Endothelial cell of umbilical vein (primary cell): ENCODE data around the gene MTARC1. TPM values are rescaled to one million over a fixed set of nuclear protein-coding genes. Genes with fewer than 3 reads are reported as not detected.

Experiments
- BruUV-seq: library from RNA; stranded (reverse); fragments of 400-500 nt; replicated peaks from 2 replicates; lab custom pipeline; 2021; lab: Mats Ljungman, UMichigan
- CTCF ChIA-PET: fragments of 300-600, 350-600 bp; sonication (Branson Sonifier 250); formaldehyde crosslinking; loops from one replicate; lab custom pipeline; 2021; ENCODE audit warnings: antibody characterized with exemption, inconsistent platforms; lab: Charles Lee
- POLR2A ChIA-PET: fragments of 300-600, 350-600 bp; sonication (Branson Sonifier 250); formaldehyde crosslinking; loops from one replicate; lab custom pipeline; 2021; ENCODE audit warnings: antibody characterized with exemption, inconsistent platforms; lab: Charles Lee
- DNase-seq: peaks from one replicate; pipeline ENCODE4 v3.0.0-alpha.2; 2011; ENCODE audit warnings: low read depth, low spot score
- FAIRE-seq: peaks from 2 replicates; lab custom pipeline; 2011; peaks lifted over from hg19 to GRCh38; lab: Jason Lieb, UNC
- H2AFZ ChIP-seq: 2 replicates; pipeline ENCODE4 v1.6.0; 2012; ENCODE audit warnings: low read depth, low read length, control low read depth, inconsistent platforms
- H3K27ac ChIP-seq: 2 replicates; pipeline ENCODE4 v1.5.1; 2011; ENCODE audit warnings: low read depth, mild to moderate bottlenecking, control low read depth, low read length, moderate library complexity; ENCODE audit not compliant: insufficient read depth
- H3K27me3 ChIP-seq, 2 experiments: 2 replicates each; pipeline versions ENCODE4 v1.6.0 to v1.6.1; 2011; ENCODE audit warnings: low read length in 2 of 2, mixed read lengths in 1 of 2; ENCODE audit not compliant: control insufficient read depth in 2 of 2, insufficient read depth in 2 of 2
- H3K36me3 ChIP-seq, 2 experiments: 2 replicates in 1 of 2; 3 replicates in 1 of 2; pipeline ENCODE4 v1.5.1; 2011; ENCODE audit warnings: low read length in 2 of 2, mild to moderate bottlenecking in 1 of 2, moderate library complexity in 1 of 2; ENCODE audit not compliant: control insufficient read depth in 2 of 2, insufficient read depth in 2 of 2; ENCODE audit errors: extremely low read depth in 1 of 2
- H3K4me1 ChIP-seq: 3 replicates; pipeline ENCODE4 v1.5.1; 2011; ENCODE audit warnings: mild to moderate bottlenecking, low read length; ENCODE audit not compliant: control insufficient read depth, insufficient read depth; ENCODE audit errors: extremely low read depth
- H3K4me2 ChIP-seq: 2 replicates; pipeline ENCODE4 v1.6.1; 2011; ENCODE audit warnings: low read length, control low read depth, mixed read lengths; ENCODE audit not compliant: insufficient read depth
- H3K4me3 ChIP-seq, 3 experiments: fragments of 200-600 bp in 1 of 3; sonication (generic), shearing (Covaris generic) in 1 of 3; replicated peaks in 1 of 3; 2 replicates each; pipeline ENCODE4 v1.5.1; 2011 to 2016; ENCODE audit warnings: control low read depth in 3 of 3, low read length in 3 of 3, mild to moderate bottlenecking in 2 of 3, inconsistent platforms in 1 of 3, low read depth in 1 of 3, moderate library complexity in 1 of 3; ENCODE audit not compliant: insufficient read depth in 1 of 3
- H3K79me2 ChIP-seq: 2 replicates; pipeline ENCODE4 v1.6.0; 2012; ENCODE audit warnings: low read length, inconsistent platforms; ENCODE audit not compliant: control insufficient read depth, insufficient read depth
- H3K9ac ChIP-seq: replicated peaks from 2 replicates; pipeline ENCODE3; 2011; ENCODE audit warnings: low read length, control low read depth; ENCODE audit not compliant: insufficient read depth; ENCODE audit errors: extremely low read depth
- H3K9me1 ChIP-seq: replicated peaks from 3 replicates; pipeline ENCODE4 v1.6.0; 2011; ENCODE audit warnings: mild to moderate bottlenecking, low read length; ENCODE audit not compliant: control insufficient read depth, insufficient read depth; ENCODE audit errors: extremely low read depth
- H3K9me3 ChIP-seq: replicated peaks from 2 replicates; pipeline ENCODE4 v1.5.1; 2012; ENCODE audit warnings: low read length, inconsistent platforms; ENCODE audit not compliant: control insufficient read depth, insufficient read depth
- H4K20me1 ChIP-seq: replicated peaks from 2 replicates; pipeline ENCODE3; 2011; ENCODE audit warnings: mild to moderate bottlenecking, low read length; ENCODE audit not compliant: control insufficient read depth, insufficient read depth; ENCODE audit errors: extremely low read depth
- CTCF ChIP-seq, 2 donors: IDR thresholded peaks; 1 replicate in 1 of 2; 2 replicates in 1 of 2; pipeline ENCODE4 v1.5.1; 2011; ENCODE audit warnings: low read length in 2 of 2, mild to moderate bottlenecking in 2 of 2, moderate library complexity in 2 of 2, control low read depth in 1 of 2, inconsistent platforms in 1 of 2, low read depth in 1 of 2; ENCODE audit not compliant: insufficient read depth in 1 of 2; ENCODE audit errors: extremely low read depth in 1 of 2
- EZH2 ChIP-seq: IDR thresholded peaks from 2 replicates; pipeline ENCODE4 v1.6.1; 2012; ENCODE audit warnings: borderline replicate concordance, low read depth, mild to moderate bottlenecking, moderate library complexity, low read length, inconsistent platforms; ENCODE audit not compliant: severe bottlenecking
- FOS ChIP-seq: IDR thresholded peaks from 2 replicates; pipeline ENCODE4 v1.6.1; 2011; ENCODE audit warnings: mild to moderate bottlenecking, low read length, moderate library complexity, borderline replicate concordance; ENCODE audit not compliant: insufficient read depth
- GATA2 ChIP-seq: IDR thresholded peaks from 2 replicates; pipeline ENCODE4 v1.7.0; 2011; ENCODE audit warnings: low read depth, mild to moderate bottlenecking, moderate library complexity, mixed read lengths, low read length; ENCODE audit not compliant: insufficient read length, insufficient read depth
- JUN ChIP-seq: IDR thresholded peaks from 2 replicates; pipeline ENCODE4 v1.6.1; 2011; ENCODE audit warnings: borderline replicate concordance, low read depth; ENCODE audit not compliant: insufficient read length, insufficient read depth
- MAX ChIP-seq: IDR thresholded peaks from 2 replicates; pipeline ENCODE4 v1.6.1; 2011; ENCODE audit not compliant: insufficient read depth, insufficient read length
- MYC ChIP-seq: IDR thresholded peaks from one replicate; pipeline ENCODE4 v1.6.1; 2011; ENCODE audit warnings: mild to moderate bottlenecking, low read depth, low read length
- POLR2A ChIP-seq: IDR thresholded peaks from 2 replicates; pipeline ENCODE4 v1.6.1; 2012; ENCODE audit warnings: low read depth, mild to moderate bottlenecking, control low read depth, low read length
- POLR2AphosphoS5 ChIP-seq: IDR thresholded peaks from 2 replicates; pipeline ENCODE4 v1.6.1; 2012; ENCODE audit warnings: low read depth, mild to moderate bottlenecking, control low read depth, low read length, moderate library complexity; ENCODE audit not compliant: insufficient read depth
- dilution Hi-C: fragments of 300-500 bp; cut with MboI; formaldehyde crosslinking; loops from one replicate; pipeline ENCODE4 v1.15.0; 2019; ENCODE audit warnings: low sequenced_read_pairs; ENCODE audit not compliant: extremely low pct_ligation_motif_present
- intact Hi-C: fragments of 100-400 bp; cut with micrococcal nuclease; formaldehyde crosslinking; loops from one replicate; pipeline ENCODE4 v1.10.0; 2022
- polyA plus RNA-seq, 4 experiments: library from polyadenylated mRNA; depleted of rRNA in 3 of 4; stranded (reverse) in 3 of 4; unstranded in 1 of 4; fragments of >200 nt; gene quantifications; 2 replicates each; pipeline versions ENCODE4 v1.2.1 to v1.2.3, GENCODE V29; 2011 to 2012; ENCODE audit warnings: missing spikeins in 1 of 4
- total RNA-seq: library from RNA; stranded (reverse); gene quantifications from 2 replicates; pipeline ENCODE4 v1.2.3, GENCODE V29; 2021

The MTARC1 gene
- total and polyA plus RNA-seq, 2 donors (not counting 3 experiments of a cell fraction or from before 2014, with no cell fraction given) = 0.43 to 3.5 TPM

GRCh38 chr1:220746851-220747250 lies 39.9 kb upstream of the MTARC1 start:
- no peaks in the 10 kb centered on the region for H3K9me3 ChIP-seq
- FAIRE-seq (no peak), DNase-seq (no peak)
- H3K9me1 ChIP-seq = no peaks in the 10 kb centered on the region
- no peak overlapping the region for H3K4me3 ChIP-seq
- dilution Hi-C loops = no loop called here
- no TSS peak for BruUV-seq
- H3K36me3 ChIP-seq = no peaks in the 10 kb centered on the region
- intact Hi-C loops = no loop called here
- peaks cover 14% of the 10 kb centered on the region for H3K79me2 ChIP-seq
- TF ChIP-seq POLR2A (no peak), FOS (no peak), CTCF (IDR thresholded peaks at IDR 0.05; ENCODE audit: extremely low read depth in 1 of 2, insufficient read depth in 1 of 2, low read depth in 1 of 2, low read length in 2 of 2) (no peak), GATA2 (no peak), JUN (no peak), MAX (no peak), POLR2AphosphoS5 (no peak), EZH2 (no peak), MYC (no peak)
- no peaks in the 10 kb centered on the region for H4K20me1 ChIP-seq
- POLR2A ChIA-PET = no interaction called here
- no peak overlapping the region for H3K27ac ChIP-seq
- CTCF ChIA-PET = interaction anchor here (1.7 to 5.7 kb wide), 4 partner anchors 9 to 65 kb away, joined by 9 to 82 read pairs (median 22); no protein-coding TSS in a partner anchor
- H2AFZ ChIP-seq = no peak overlapping the region
- H3K4me2 ChIP-seq = no peak overlapping the region
- no peak overlapping the region for H3K9ac ChIP-seq
- H3K4me1 ChIP-seq = peaks cover 14% of the 10 kb centered on the region
- H3K27me3 ChIP-seq = no peaks in the 10 kb centered on the region
